Caco-2 (cell line): ENCODE data around the gene DIS3L2. TPM values are rescaled to one million over a fixed set of nuclear protein-coding genes. Genes with fewer than 3 reads are reported as not detected.

Experiments used
- BruUV-seq: library from RNA; stranded (reverse); fragments of 400-500 nt; replicated peaks from 2 replicates; lab custom pipeline; 2021; lab: Mats Ljungman, UMichigan
- CTCF ChIA-PET: fragments of 300-600 bp; sonication (Branson Sonifier 250); formaldehyde crosslinking; loops from one replicate; lab custom pipeline; 2022; ENCODE audit warnings: antibody characterized with exemption; lab: Charles Lee
- POLR2A ChIA-PET: fragments of 300-600 bp; sonication (Branson Sonifier 250); formaldehyde crosslinking; loops from one replicate; lab custom pipeline; 2022; ENCODE audit warnings: antibody characterized with exemption; lab: Charles Lee
- DNase-seq, 2 experiments: peaks; one replicate each; pipeline versions ENCODE4 v3.0.0 to v3.0.0-alpha.2; 2020 to 2022
- H3K27me3 ChIP-seq: replicated peaks from 2 replicates; pipeline ENCODE4 v1.6.0; 2011; ENCODE audit warnings: low read length; ENCODE audit not compliant: control insufficient read depth, insufficient read depth
- H3K36me3 ChIP-seq: 2 replicates; pipeline ENCODE4 v1.5.1; 2011; ENCODE audit warnings: low read length; ENCODE audit not compliant: control insufficient read depth, insufficient read depth
- H3K4me1 ChIP-seq: fragments of 250-450 bp; sonication (Bioruptor Pico); 2 replicates; pipeline ENCODE4 v1.5.1; 2020; ENCODE audit warnings: mild to moderate bottlenecking
- H3K4me3 ChIP-seq: 2 replicates; pipeline ENCODE4 v1.5.1; 2011; ENCODE audit warnings: low read depth, mild to moderate bottlenecking, control low read depth, low read length
- H3K9me3 ChIP-seq: fragments of 250-450 bp; sonication (Bioruptor Pico); 2 replicates; pipeline ENCODE4 v1.5.1; 2020; ENCODE audit warnings: mild to moderate bottlenecking, moderate library complexity
- H3K27ac Mint-ChIP-seq: one replicate; pipeline ENCODE4 v1.8.0; 2022; ENCODE audit warnings: mixed read lengths; ENCODE audit not compliant: unreplicated experiment
- H3K27me3 Mint-ChIP-seq: one replicate; pipeline ENCODE4 v1.8.0; 2022; ENCODE audit warnings: mixed read lengths; ENCODE audit not compliant: insufficient read depth, unreplicated experiment
- H3K36me3 Mint-ChIP-seq: one replicate; pipeline ENCODE4 v1.8.0; 2022; ENCODE audit warnings: mild to moderate bottlenecking, mixed read lengths; ENCODE audit not compliant: insufficient read depth, unreplicated experiment
- H3K4me1 Mint-ChIP-seq: one replicate; pipeline ENCODE4 v1.8.0; 2022; ENCODE audit warnings: low read depth, mixed read lengths; ENCODE audit not compliant: unreplicated experiment
- H3K4me3 Mint-ChIP-seq: one replicate; pipeline ENCODE4 v1.8.0; 2022; ENCODE audit warnings: mild to moderate bottlenecking, moderate library complexity, mixed read lengths; ENCODE audit not compliant: unreplicated experiment
- H3K9me3 Mint-ChIP-seq: one replicate; pipeline ENCODE4 v1.8.0; 2022; ENCODE audit warnings: mixed read lengths; ENCODE audit not compliant: unreplicated experiment
- intact Hi-C: fragments of 100-400 bp; cut with micrococcal nuclease; formaldehyde crosslinking; loops from one replicate; pipeline ENCODE4 v1.10.0; 2022; ENCODE audit not compliant: unreplicated experiment
- total RNA-seq: library from RNA; stranded (reverse); gene quantifications from 2 replicates; pipeline ENCODE4 v1.2.3, GENCODE V29; 2022
- TF ChIP-seq, protein P1 (sequence below), 2 experiments: fragments of 200-600 bp in 1 of 2; IDR thresholded peaks; 1 replicate in 1 of 2; 2 replicates in 1 of 2; pipeline versions ENCODE4 v1.5.1 to v1.8.0; 2011 to 2022; ENCODE audit warnings: antibody characterized with exemption in 1 of 2, control low read depth in 1 of 2, inconsistent platforms in 1 of 2, low read depth in 1 of 2, low read length in 1 of 2, mild to moderate bottlenecking in 1 of 2, moderate library complexity in 1 of 2; ENCODE audit not compliant: insufficient read depth in 1 of 2, severe bottlenecking in 1 of 2, unreplicated experiment in 1 of 2

Gene DIS3L2
- total RNA-seq, 1 experiment from 2014 or later = 15.5 TPM

DNA sequence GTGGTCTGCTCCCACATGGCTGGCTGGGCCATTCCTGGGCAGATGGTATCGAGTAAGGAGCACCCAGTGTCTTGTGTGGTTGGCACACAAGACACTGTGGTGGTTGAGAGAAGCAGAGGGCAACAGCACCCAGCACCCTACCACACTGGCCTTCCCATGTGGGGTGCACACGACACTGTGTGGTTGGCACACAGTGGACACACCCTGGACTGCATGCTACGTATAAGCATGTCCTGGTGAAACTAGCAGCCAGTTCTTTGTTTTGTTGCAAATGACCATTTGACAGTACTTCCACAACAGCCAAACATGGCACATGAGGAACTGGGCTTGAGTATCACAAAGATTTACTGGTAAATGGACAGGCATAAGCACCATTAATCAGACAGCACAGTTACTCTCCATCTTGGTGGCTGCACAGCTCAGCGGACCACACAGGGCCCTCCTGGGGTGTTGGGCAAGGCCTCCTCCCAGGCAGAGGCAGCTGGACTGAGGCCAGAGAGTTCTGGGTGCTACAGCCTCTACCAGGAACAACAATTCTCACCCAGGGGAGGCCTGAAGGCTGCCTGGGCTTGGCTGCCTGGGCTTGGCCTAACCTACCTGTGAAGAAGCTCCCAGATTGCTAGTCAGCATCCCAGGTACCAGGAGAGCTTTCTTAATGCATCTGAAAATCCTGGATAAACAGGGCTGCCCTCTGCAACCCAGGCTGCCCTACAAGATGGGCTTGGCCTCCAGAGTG, 357.7 kb downstream of the DIS3L2 start:
- intact Hi-C loops = no loop called here
- H3K4me1 Mint-ChIP-seq = no peaks in the 10 kb centered on the region
- BruUV-seq = no TSS peak
- no peaks in the 10 kb centered on the region for H3K27me3 ChIP-seq
- H3K36me3 Mint-ChIP-seq = no peaks in the 10 kb centered on the region
- ChIA-PET POLR2A (no interaction called here), CTCF (no interaction called here)
- no peaks in the 10 kb centered on the region for H3K9me3 Mint-ChIP-seq
- H3K27ac Mint-ChIP-seq = no peak overlapping the region
- no peaks in the 10 kb centered on the region for H3K36me3 ChIP-seq
- H3K9me3 ChIP-seq = no peaks in the 10 kb centered on the region
- TF ChIP-seq, protein P1, sequence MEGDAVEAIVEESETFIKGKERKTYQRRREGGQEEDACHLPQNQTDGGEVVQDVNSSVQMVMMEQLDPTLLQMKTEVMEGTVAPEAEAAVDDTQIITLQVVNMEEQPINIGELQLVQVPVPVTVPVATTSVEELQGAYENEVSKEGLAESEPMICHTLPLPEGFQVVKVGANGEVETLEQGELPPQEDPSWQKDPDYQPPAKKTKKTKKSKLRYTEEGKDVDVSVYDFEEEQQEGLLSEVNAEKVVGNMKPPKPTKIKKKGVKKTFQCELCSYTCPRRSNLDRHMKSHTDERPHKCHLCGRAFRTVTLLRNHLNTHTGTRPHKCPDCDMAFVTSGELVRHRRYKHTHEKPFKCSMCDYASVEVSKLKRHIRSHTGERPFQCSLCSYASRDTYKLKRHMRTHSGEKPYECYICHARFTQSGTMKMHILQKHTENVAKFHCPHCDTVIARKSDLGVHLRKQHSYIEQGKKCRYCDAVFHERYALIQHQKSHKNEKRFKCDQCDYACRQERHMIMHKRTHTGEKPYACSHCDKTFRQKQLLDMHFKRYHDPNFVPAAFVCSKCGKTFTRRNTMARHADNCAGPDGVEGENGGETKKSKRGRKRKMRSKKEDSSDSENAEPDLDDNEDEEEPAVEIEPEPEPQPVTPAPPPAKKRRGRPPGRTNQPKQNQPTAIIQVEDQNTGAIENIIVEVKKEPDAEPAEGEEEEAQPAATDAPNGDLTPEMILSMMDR (IDR thresholded peaks at IDR 0.05; ENCODE audit: insufficient read depth in 1 of 2, low read depth in 1 of 2, low read length in 1 of 2, severe bottlenecking in 1 of 2, unreplicated experiment in 1 of 2) = no peak
- H3K4me3 ChIP-seq = no peak overlapping the region
- no peaks in the 10 kb centered on the region for H3K4me1 ChIP-seq
- DNase-seq = no peak
- no peaks in the 10 kb centered on the region for H3K27me3 Mint-ChIP-seq
- no peak overlapping the region for H3K4me3 Mint-ChIP-seq

DNA sequence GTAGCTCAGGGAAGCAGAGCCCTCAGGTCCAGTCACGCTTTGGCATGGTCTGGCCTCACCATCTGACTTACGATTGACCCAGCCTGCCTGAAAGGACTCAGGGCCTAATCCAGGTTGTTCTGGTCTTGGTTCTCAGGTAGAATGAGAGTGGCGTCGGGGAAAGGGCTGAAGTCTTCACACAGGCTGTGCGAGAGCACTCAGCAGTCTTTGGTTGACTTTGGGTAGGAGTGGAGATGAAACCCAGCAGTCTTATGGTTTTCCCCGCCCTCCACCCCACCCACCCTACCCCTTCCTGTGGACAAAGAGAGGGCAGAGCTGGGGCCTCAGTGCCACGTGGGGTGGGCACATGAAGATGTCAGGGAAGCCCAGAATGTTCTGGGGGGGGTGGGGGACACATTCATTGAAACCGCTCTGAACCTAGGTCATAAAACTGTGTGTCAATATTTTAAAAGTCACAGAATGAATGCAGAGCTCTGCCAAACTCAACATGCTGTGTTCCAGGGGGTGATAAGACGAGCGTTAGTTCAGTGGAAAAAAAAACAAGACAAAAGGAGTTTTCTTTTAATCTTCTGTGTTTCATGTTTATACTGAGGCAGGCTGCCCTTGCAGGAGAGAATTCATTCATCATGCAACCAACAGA, 358.4 kb downstream of the DIS3L2 start:
- H3K27me3 Mint-ChIP-seq = no peaks in the 10 kb centered on the region

DNA sequence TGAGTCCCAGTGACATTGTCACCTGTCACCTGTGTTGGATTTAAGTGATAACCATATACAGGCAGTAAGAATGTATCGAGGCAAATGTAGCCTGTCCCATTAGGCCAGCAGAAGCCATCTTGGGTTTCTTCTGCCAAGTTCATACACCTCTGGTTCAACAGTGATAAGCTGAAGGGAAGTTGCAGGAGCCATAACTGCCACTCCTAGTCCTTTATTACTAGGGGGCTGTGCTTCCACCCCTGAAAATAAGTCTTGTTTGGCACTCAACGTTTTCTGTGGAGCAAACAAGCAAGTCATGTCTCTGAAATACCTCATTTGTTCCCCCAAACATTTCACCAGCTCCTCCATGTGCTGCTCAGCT, 358.9 kb downstream of the DIS3L2 start:
- H3K27me3 ChIP-seq = no peaks in the 10 kb centered on the region
- no peaks in the 10 kb centered on the region for H3K36me3 ChIP-seq
- no peak for DNase-seq
- no peak overlapping the region for H3K4me3 Mint-ChIP-seq
- TF ChIP-seq, protein P1 (IDR thresholded peaks at IDR 0.05; ENCODE audit: insufficient read depth in 1 of 2, low read depth in 1 of 2, low read length in 1 of 2, severe bottlenecking in 1 of 2, unreplicated experiment in 1 of 2) = no peak
- BruUV-seq = no TSS peak
- no peaks in the 10 kb centered on the region for H3K36me3 Mint-ChIP-seq
- H3K9me3 ChIP-seq = no peaks in the 10 kb centered on the region
- intact Hi-C loops = no loop called here
- H3K4me1 Mint-ChIP-seq = no peaks in the 10 kb centered on the region
- CTCF ChIA-PET = no interaction called here
- H3K27me3 Mint-ChIP-seq = no peaks in the 10 kb centered on the region
- POLR2A ChIA-PET = no interaction called here
- H3K4me3 ChIP-seq = no peak overlapping the region
- H3K4me1 ChIP-seq = no peaks in the 10 kb centered on the region
- H3K9me3 Mint-ChIP-seq = no peaks in the 10 kb centered on the region
- H3K27ac Mint-ChIP-seq = no peak overlapping the region

More for the DNA sequence above, 358.4 kb downstream of the DIS3L2 start:
- TF ChIP-seq, protein P1 (IDR thresholded peaks at IDR 0.05; ENCODE audit: insufficient read depth in 1 of 2, low read depth in 1 of 2, low read length in 1 of 2, severe bottlenecking in 1 of 2, unreplicated experiment in 1 of 2) = no peak
- no peaks in the 10 kb centered on the region for H3K9me3 Mint-ChIP-seq
- Histone ChIP-seq H3K9me3 (no peaks in the 10 kb centered on the region), H3K4me3 (no peak overlapping the region), H3K36me3 (no peaks in the 10 kb centered on the region), H3K27me3 (no peaks in the 10 kb centered on the region), H3K4me1 (no peaks in the 10 kb centered on the region)
- peak in 1 of 2 experiments; percentile 7 for DNase-seq
- intact Hi-C loops = no loop called here
- no peaks in the 10 kb centered on the region for H3K4me1 Mint-ChIP-seq
- H3K4me3 Mint-ChIP-seq = no peak overlapping the region
- no peaks in the 10 kb centered on the region for H3K36me3 Mint-ChIP-seq
- no peak overlapping the region for H3K27ac Mint-ChIP-seq
- no TSS peak for BruUV-seq
- ChIA-PET CTCF (no interaction called here), POLR2A (no interaction called here)
